Measurements from ENCODE around the gene ACSS1.

The ACSS1 gene

DNA sequence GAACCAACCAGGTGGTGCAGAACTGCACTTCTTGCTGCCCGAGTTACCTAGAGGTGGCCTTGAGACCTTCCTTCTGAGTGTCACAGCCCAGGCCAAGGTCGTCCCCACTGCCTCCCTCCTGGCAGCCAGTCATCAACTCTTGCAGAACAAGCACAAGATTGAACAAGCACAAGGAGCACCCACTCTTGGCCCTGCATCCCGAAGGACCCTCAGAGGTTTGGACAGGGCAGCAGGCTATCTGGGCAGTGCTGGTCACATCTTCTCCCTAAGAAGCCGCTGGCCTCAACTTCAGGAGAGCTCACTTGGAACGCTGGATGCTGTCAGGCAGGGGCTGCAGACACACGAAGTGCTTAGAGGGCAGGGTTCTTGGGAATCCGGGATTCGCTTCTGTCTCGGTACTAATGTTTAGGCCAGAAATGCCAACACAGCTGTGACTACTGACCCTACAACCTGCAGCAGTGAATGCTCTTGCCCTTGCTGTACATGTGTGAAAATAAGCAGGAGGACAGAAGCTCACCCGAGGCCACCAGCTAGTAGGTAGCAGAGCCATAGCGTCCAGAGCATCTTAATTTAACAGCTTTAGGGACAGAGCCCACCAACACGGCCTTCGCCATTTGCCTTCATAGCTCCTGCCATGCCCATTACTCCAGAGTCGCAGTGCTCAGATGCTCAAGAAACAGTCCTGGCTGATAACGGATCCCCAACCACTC lies 4.0 kb upstream of the ACSS1 start:
- Histone ChIP-seq H3K27ac (ENCODE audit: low read depth, low read length) (no peak overlapping the region), H3K4me1 (ENCODE audit: control insufficient read depth, insufficient read depth, low read length) (peaks cover 4% of the 10 kb centered on the region), H3K36me3 (ENCODE audit: control insufficient read depth, insufficient read depth, low read length) (no peaks in the 10 kb centered on the region), H3K27me3 (ENCODE audit: control insufficient read depth, insufficient read depth, low read length) (no peaks in the 10 kb centered on the region), H3K9ac (ENCODE audit: low read length) (no peak overlapping the region), H3K4me3 (ENCODE audit: low read length) (no peak overlapping the region)

DNA sequence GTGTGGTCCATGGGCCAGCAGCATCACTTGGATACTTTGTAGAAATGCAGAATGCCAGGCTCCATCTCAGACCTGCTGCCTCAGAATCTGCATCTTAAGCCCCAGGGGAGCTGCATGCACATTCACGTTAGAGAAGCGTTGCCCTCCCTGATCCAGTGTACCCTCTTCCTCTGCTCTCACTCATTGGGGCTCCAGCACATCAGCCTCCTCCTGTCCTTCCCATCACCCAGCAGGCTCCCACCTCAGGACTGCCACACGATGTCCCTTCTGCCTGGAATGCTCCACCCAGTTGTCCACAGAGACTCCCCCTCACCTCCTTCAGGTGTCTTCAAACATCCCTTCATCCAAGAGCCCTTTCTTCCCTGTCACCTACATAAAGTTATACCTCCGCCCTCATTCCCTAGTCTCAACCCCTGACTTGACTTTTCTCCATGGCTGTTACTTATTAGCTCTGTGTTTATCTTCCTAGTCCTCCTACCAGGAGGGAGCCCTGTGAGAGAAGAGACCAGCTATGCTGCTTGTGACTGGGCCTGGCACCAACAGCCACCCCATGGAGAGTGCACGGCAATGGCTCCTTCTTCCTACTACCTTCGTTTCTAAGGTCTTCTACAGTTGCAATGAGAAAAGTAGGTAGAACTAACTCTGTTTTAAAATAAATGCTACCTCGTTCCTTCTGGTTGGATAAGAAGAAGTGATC lies 3.3 kb upstream of the ACSS1 start:
- no peak overlapping the region for H3K9ac ChIP-seq (ENCODE audit: low read length)
- no peaks in the 10 kb centered on the region for H3K27me3 ChIP-seq (ENCODE audit: control insufficient read depth, insufficient read depth, low read length)
- H3K4me3 ChIP-seq (ENCODE audit: low read length): no peak overlapping the region
- H3K36me3 ChIP-seq (ENCODE audit: control insufficient read depth, insufficient read depth, low read length): no peaks in the 10 kb centered on the region
- peaks cover 9% of the 10 kb centered on the region for H3K4me1 ChIP-seq (ENCODE audit: control insufficient read depth, insufficient read depth, low read length)
- no peak overlapping the region for H3K27ac ChIP-seq (ENCODE audit: low read depth, low read length)

DNA sequence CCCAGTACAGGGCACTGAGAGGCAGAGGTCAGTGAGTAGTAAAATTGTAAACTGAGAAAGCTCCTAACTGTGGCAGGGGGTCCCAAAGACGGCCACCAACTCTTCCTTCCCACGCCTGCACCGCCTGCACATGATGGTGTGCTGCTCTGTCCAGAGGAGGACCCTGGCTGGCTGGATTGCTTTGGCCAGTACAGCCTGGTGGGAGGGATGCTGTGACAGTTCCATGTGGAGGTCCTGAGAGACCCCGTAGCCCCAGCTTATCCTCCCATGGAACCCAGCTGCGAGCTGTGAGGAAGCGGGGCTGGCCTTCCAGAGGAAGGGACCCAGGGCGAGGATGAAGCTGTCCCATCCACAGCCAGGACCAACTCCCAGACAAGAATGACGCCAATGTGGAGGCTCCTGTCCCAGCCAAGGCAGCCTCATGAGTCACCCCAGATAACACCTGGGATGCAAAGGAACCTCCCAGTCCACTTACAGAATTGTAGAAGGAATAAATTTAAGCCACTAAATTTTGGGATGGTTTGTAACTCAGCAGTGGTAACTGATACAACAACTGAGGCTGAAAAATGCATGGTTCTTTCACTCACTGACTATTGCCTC lies 2.0 kb upstream of the ACSS1 start:
- H3K9ac ChIP-seq (ENCODE audit: low read length): no peak overlapping the region
- H3K4me1 ChIP-seq (ENCODE audit: control insufficient read depth, insufficient read depth, low read length): peaks cover 17% of the 10 kb centered on the region
- H3K36me3 ChIP-seq (ENCODE audit: control insufficient read depth, insufficient read depth, low read length): no peaks in the 10 kb centered on the region
- H3K27ac ChIP-seq (ENCODE audit: low read depth, low read length): peak overlapping the region; percentile 90
- H3K27me3 ChIP-seq (ENCODE audit: control insufficient read depth, insufficient read depth, low read length): no peaks in the 10 kb centered on the region
- H3K4me3 ChIP-seq (ENCODE audit: low read length): no peak overlapping the region

DNA sequence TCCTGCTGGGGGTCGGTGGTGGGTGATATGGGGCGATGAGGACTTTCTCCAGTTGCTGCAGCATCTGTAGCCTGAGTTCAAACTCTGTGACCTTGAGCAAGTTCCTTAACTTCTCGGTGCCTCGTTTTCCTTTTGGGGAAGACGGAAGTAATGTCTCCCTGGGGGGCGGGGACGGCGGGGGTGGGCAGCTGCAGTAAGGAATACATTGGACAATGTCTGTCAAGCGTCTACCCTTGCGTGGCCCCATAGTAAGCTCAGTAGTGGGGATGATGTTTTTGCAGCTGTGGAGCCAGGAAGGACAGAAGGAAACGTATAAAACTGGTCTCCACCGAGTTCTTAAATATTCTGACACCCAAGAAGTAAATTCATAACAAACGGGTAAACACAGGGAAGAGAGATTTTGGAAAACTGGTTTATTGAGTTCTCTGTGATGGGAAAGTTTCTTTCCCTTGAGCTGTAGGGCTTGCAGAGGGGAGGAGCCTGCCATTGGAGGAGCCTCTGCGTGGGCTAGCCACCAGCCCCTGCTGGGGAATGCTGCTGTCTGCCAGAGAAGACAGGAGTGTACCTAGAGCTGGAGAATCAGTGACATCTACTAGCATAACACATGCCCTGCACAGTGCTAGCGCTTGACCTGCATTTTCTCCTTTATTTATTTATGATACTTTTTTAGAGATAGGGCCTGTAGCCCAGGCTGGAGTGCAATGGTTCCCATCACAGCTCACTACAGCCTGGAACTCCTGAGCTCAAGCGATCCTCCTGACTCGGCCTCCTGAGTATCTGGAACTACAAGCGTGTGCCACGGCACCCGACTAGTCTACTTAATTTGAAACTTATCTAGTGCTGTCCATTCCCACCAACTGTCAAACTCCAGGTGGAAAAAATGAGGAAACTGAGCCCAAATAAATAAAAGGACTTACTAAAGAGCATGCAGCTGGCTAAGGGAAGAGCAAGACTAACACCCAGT lies 1.2 kb upstream of the ACSS1 start:
- Histone ChIP-seq H3K4me3 (ENCODE audit: low read length) (peak overlapping the region; percentile 92), H3K4me1 (ENCODE audit: control insufficient read depth, insufficient read depth, low read length) (peaks cover 25% of the 10 kb centered on the region), H3K9ac (ENCODE audit: low read length) (peak overlapping the region; percentile 67), H3K27me3 (ENCODE audit: control insufficient read depth, insufficient read depth, low read length) (no peaks in the 10 kb centered on the region), H3K36me3 (ENCODE audit: control insufficient read depth, insufficient read depth, low read length) (no peaks in the 10 kb centered on the region), H3K27ac (ENCODE audit: low read depth, low read length) (peak overlapping the region; percentile 90)

DNA sequence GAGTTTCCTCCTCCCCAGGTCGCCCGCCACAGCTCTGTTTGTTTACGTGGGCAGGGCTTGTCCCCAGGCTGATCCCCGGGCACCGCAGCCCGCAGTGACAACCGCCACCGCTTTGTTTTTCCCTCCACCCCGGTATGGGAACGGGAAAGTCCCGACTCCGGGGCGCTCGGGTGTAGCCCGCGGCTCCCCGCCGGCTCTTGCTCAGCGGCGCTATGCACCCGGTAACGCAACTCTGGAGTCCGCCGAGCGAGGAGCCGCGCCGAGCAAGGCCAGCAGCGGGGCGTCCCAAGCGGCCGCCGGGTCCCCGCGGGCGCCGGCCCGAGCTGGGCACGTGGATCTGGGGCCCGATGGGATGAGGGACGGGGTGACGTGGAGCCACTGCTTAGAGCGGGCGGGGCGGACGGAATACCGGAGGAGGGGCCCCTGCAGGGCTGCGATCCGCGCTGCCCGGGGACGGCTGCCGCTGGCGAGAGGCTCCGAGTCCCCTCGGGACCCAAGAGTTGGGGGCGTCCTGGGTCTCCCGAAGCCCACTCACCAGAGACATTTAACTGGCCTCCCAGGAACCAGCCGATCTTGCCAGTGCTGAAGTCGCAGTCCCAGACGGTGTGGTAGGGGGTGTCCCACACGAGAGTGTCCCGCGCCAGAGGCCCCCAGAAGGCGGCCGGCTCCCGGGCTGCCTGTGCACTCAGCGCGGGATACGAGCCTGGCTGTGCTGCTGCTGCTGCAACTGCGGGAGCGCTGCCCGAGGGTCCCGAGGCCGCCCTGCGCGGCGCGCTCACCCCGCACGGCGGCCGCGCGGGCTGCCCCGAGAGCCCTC lies 497 bp downstream of the ACSS1 start:
- Histone ChIP-seq H3K4me3 (ENCODE audit: low read length) (peak overlapping the region; percentile 92), H3K27me3 (ENCODE audit: control insufficient read depth, insufficient read depth, low read length) (no peaks in the 10 kb centered on the region), H3K27ac (ENCODE audit: low read depth, low read length) (peak overlapping the region; percentile 90), H3K9ac (ENCODE audit: low read length) (peak overlapping the region; percentile 67), H3K36me3 (ENCODE audit: control insufficient read depth, insufficient read depth, low read length) (no peaks in the 10 kb centered on the region), H3K4me1 (ENCODE audit: control insufficient read depth, insufficient read depth, low read length) (peaks cover 41% of the 10 kb centered on the region)

DNA sequence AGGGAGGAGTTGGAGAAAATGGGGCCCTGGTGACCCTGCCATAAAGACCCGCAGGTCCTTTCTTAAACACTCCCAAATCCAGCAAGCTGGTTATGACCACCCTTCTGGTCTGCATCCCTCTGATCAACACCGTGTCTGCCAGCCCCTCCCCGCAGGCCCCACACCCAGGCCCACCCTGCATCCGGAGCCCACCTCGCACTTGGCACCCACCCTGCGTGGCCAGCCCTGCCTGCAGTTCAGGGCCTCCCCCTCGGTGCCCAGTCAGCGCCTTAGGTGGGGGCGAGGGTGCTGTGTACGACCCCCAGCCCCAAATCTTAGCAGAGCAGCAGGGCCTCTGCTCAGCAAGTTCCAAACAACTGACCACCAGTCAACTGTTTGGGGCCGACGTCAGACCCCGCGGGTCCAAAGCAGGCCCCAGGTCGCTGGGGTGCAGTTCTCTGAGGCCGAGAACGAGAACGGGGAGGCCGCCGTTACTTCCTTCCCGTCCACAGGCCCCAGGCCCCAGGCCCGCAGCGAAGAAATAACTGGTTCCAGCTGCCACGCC lies 1.2 kb downstream of the ACSS1 start:
- Histone ChIP-seq H3K27ac (ENCODE audit: low read depth, low read length) (peak overlapping the region; percentile 90), H3K4me1 (ENCODE audit: control insufficient read depth, insufficient read depth, low read length) (peaks cover 47% of the 10 kb centered on the region), H3K27me3 (ENCODE audit: control insufficient read depth, insufficient read depth, low read length) (no peaks in the 10 kb centered on the region), H3K36me3 (ENCODE audit: control insufficient read depth, insufficient read depth, low read length) (no peaks in the 10 kb centered on the region), H3K9ac (ENCODE audit: low read length) (peak overlapping the region; percentile 38), H3K4me3 (ENCODE audit: low read length) (peak overlapping the region; percentile 92)

DNA sequence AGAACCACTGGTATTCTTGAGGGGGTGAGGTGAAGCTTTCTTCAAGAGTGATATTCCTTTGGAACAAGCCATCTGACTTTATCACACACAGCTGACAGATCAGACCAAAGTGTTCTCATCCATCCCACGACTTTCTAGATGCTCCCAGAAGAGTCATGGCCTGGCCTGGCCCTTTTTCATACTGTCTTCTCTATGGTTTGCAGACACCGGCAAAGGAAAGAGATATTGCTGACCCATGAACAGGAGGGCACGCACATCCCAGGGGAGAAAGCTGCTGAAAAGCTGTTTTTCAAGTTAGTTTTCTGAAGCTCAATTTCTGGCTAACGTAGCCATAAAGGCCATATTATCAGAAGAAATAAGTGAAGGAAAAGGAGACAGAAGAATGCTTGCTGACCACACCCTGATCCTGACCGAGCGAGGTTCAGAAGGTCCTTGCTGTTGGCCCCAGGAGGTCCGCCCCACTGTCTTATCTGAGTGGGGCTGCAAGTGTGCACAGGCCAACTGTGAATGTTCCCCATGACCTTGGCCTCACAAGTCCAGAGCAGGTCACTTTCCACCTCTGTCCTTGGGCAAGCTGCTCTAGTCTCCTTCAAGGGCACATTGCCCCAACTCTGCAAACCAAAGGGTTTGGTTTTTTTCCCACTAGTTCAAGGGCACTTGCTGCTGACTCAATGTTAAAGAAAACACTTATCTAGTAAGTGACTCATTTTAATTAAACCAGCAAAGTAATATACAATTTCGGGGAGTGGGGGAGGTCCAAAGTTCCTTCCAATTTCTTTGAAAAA lies 2.0 kb downstream of the ACSS1 start:
- peak overlapping the region; percentile 90 for H3K27ac ChIP-seq (ENCODE audit: low read depth, low read length)
- H3K9ac ChIP-seq (ENCODE audit: low read length): peak overlapping the region; percentile 25
- H3K4me3 ChIP-seq (ENCODE audit: low read length): peak overlapping the region; percentile 92

DNA sequence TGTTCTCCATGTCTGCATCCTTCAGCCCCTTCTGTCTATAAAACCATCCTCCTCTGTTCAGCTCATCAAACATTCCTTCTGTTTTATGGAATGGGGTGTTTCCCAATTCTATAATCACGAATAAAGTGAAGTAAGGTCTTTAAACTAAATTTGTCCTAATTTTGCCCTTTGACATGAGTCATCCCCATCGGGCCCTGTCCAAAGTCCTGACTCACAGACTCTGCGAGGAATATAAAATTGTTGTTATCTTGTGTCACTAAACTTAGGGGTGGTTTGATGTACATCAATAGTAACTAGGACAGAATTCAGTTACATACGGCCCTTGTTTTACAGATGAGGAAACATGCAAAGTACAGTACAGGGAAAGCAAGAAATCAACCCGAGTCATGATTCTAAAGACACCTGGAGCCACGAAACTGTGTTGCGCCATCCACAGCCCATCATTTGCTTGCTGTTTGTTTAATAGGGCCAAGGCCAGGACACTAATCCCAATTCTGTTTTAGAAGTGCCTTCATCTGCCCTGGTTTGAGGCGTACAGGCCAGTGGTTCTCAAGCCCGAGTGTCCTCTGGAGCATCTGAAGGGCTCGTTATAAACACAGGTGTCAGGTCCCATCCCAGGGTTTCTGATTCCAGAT lies 2.8 kb downstream of the ACSS1 start:
- H3K36me3 ChIP-seq (ENCODE audit: control insufficient read depth, insufficient read depth, low read length): no peaks in the 10 kb centered on the region
- no peak overlapping the region for H3K4me3 ChIP-seq (ENCODE audit: low read length)
- H3K4me1 ChIP-seq (ENCODE audit: control insufficient read depth, insufficient read depth, low read length): peaks cover 63% of the 10 kb centered on the region
- no peak overlapping the region for H3K9ac ChIP-seq (ENCODE audit: low read length)
- H3K27me3 ChIP-seq (ENCODE audit: control insufficient read depth, insufficient read depth, low read length): no peaks in the 10 kb centered on the region
- H3K27ac ChIP-seq (ENCODE audit: low read depth, low read length): peak overlapping the region; percentile 88

More for the DNA sequence above, 2.0 kb downstream of the ACSS1 start:
- no peaks in the 10 kb centered on the region for H3K27me3 ChIP-seq (ENCODE audit: control insufficient read depth, insufficient read depth, low read length)
- peaks cover 56% of the 10 kb centered on the region for H3K4me1 ChIP-seq (ENCODE audit: control insufficient read depth, insufficient read depth, low read length)
- H3K36me3 ChIP-seq (ENCODE audit: control insufficient read depth, insufficient read depth, low read length): no peaks in the 10 kb centered on the region

DNA sequence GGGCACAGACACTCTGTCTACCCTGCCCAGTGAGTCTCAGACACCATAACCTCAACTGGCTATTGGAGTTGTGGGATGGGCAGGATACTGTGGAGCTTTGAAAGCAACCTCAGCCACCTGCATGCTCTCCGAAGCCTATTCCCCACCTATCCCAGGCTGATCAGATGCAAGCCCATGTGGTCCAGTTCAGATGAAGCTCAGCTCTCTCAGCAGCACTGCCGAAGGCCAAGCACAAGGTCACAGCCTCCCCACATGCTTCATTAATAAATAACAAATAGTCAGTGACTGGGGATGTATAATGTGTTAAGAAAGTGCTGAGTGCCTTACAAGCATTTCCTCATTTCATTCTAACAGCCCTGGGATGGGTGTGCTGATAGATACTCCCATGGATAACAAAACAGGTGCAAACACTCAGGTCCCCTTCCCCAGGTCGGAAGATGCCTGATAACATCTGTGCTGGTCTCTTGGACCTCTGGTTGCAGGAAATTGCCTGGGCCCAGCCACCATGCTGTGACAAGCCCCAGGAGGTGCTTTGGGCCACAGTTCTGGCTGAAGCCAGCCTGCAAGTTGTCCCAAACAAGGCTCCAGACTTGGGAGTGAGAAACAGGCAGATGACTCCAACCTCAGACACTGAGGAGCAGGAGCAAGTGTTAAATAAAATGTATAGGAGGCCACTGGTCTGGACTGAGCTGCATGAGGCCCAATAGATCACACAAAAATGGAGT lies 3.7 kb downstream of the ACSS1 start:
- peaks cover 70% of the 10 kb centered on the region for H3K4me1 ChIP-seq (ENCODE audit: control insufficient read depth, insufficient read depth, low read length)
- H3K27me3 ChIP-seq (ENCODE audit: control insufficient read depth, insufficient read depth, low read length): no peaks in the 10 kb centered on the region
- H3K4me3 ChIP-seq (ENCODE audit: low read length): peak overlapping the region; percentile 6
- H3K27ac ChIP-seq (ENCODE audit: low read depth, low read length): peak overlapping the region; percentile 88
- H3K36me3 ChIP-seq (ENCODE audit: control insufficient read depth, insufficient read depth, low read length): no peaks in the 10 kb centered on the region
- H3K9ac ChIP-seq (ENCODE audit: low read length): no peak overlapping the region

Measured in rectal smooth muscle tissue (tissue), 1 donor.